Osteoblast (primary cell): Measurements from ENCODE around the gene MACF1. TPM values are rescaled to one million over a fixed set of nuclear protein-coding genes. Genes with fewer than 3 reads are reported as not detected.

Experiments
- DNase-seq: peaks from one replicate; pipeline ENCODE4 v3.0.0; 2011; ENCODE audit warnings: low spot score, mixed read lengths; ENCODE audit not compliant: insufficient read length; ENCODE audit errors: missing footprints
- H2AFZ ChIP-seq: 2 replicates; pipeline ENCODE4 v1.6.0; 2011; ENCODE audit warnings: mild to moderate bottlenecking, low read length
- H3K27ac ChIP-seq: 2 replicates; pipeline ENCODE4 v1.5.1; 2011; ENCODE audit warnings: mild to moderate bottlenecking, low read depth, low read length, moderate library complexity
- H3K27me3 ChIP-seq: 2 replicates; pipeline ENCODE4 v1.6.0; 2012; ENCODE audit warnings: mild to moderate bottlenecking, control low read depth, inconsistent platforms, low read length, moderate library complexity; ENCODE audit not compliant: insufficient read depth
- H3K36me3 ChIP-seq: 2 replicates; pipeline ENCODE4 v1.5.1; 2011; ENCODE audit warnings: mild to moderate bottlenecking, low read length, control low read depth, moderate library complexity; ENCODE audit not compliant: insufficient read depth
- H3K4me1 ChIP-seq: 2 replicates; pipeline ENCODE4 v1.5.1; 2011; ENCODE audit warnings: mild to moderate bottlenecking, low read length, control low read depth, moderate library complexity; ENCODE audit not compliant: insufficient read depth
- H3K4me2 ChIP-seq: 2 replicates; pipeline ENCODE4 v1.6.0; 2011; ENCODE audit warnings: mild to moderate bottlenecking, low read length; ENCODE audit not compliant: insufficient read depth
- H3K4me3 ChIP-seq: fragments of 200-600 bp; sonication (generic); 3 replicates; pipeline ENCODE4 v1.5.1; 2012; ENCODE audit warnings: mild to moderate bottlenecking, low read length, inconsistent platforms; ENCODE audit not compliant: insufficient read depth
- H3K79me2 ChIP-seq: 2 replicates; pipeline ENCODE4 v1.6.0; 2012; ENCODE audit warnings: mild to moderate bottlenecking, low read length, control low read depth, inconsistent platforms; ENCODE audit not compliant: insufficient read depth
- H3K9me3 ChIP-seq: 2 replicates; pipeline ENCODE4 v1.5.1; 2011; ENCODE audit warnings: low read depth, low read length, control low read depth
- H4K20me1 ChIP-seq: 2 replicates; pipeline ENCODE4 v1.6.0; 2012; ENCODE audit warnings: mild to moderate bottlenecking, low read length, control low read depth; ENCODE audit not compliant: insufficient read depth
- total RNA-seq: library from RNA; depleted of rRNA; stranded (reverse); fragments of >200 nt; gene quantifications from 2 replicates; pipeline ENCODE4 v1.2.3, GENCODE V29; 2012
- TF ChIP-seq, protein P1 (sequence below): IDR thresholded peaks from 2 replicates; pipeline ENCODE4 v1.5.1; 2011; ENCODE audit warnings: mild to moderate bottlenecking, low read depth, low read length, moderate library complexity; ENCODE audit errors: extremely low read depth

Gene MACF1
- total RNA-seq, 1 donor = 424 TPM

DNA sequence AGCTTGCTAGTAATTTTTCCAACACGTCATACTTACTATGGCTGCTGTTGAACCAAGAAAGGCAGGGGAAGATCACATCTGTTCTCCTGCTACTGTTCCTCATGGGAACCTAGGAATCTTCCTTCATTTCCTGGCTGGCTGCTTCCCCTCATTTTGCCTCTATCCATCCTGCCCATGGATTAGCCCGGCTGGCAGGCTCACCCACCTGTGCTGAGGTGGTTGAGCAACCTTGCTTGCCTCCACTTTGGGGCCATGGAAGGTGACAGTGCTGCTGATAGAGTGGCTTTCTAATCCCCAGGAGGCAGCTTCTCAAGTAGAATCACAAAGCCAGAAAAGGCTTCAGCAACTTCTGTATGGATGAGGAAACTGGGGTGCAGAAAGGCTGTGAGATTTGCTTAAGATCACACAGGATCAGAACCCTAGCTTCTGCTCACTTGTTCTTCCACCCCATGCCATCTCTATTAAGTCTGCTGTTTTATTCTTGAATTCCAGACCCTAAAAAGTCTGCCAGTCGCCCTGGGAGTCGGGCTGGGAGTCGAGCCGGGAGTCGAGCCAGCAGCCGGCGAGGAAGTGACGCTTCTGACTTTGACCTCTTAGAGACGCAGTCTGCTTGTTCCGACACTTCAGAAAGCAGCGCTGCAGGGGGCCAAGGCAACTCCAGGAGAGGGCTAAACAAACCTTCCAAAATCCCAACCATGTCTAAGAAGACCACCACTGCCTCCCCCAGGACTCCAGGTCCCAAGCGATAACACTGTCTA lies 280.7 kb downstream of the MACF1 start:
- no peaks in the 10 kb centered on the region for H3K4me1 ChIP-seq
- peaks cover 9% of the 10 kb centered on the region for H4K20me1 ChIP-seq
- no peaks in the 10 kb centered on the region for H3K27me3 ChIP-seq
- no peak overlapping the region for H2AFZ ChIP-seq
- TF ChIP-seq, protein P1, sequence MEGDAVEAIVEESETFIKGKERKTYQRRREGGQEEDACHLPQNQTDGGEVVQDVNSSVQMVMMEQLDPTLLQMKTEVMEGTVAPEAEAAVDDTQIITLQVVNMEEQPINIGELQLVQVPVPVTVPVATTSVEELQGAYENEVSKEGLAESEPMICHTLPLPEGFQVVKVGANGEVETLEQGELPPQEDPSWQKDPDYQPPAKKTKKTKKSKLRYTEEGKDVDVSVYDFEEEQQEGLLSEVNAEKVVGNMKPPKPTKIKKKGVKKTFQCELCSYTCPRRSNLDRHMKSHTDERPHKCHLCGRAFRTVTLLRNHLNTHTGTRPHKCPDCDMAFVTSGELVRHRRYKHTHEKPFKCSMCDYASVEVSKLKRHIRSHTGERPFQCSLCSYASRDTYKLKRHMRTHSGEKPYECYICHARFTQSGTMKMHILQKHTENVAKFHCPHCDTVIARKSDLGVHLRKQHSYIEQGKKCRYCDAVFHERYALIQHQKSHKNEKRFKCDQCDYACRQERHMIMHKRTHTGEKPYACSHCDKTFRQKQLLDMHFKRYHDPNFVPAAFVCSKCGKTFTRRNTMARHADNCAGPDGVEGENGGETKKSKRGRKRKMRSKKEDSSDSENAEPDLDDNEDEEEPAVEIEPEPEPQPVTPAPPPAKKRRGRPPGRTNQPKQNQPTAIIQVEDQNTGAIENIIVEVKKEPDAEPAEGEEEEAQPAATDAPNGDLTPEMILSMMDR = no peak
- H3K79me2 ChIP-seq = no peaks in the 10 kb centered on the region
- H3K36me3 ChIP-seq = peaks cover 65% of the 10 kb centered on the region
- no peak overlapping the region for H3K4me3 ChIP-seq
- no peak overlapping the region for H3K4me2 ChIP-seq
- no peaks in the 10 kb centered on the region for H3K9me3 ChIP-seq
- H3K27ac ChIP-seq = no peak overlapping the region
- peak; percentile 26 for DNase-seq

DNA sequence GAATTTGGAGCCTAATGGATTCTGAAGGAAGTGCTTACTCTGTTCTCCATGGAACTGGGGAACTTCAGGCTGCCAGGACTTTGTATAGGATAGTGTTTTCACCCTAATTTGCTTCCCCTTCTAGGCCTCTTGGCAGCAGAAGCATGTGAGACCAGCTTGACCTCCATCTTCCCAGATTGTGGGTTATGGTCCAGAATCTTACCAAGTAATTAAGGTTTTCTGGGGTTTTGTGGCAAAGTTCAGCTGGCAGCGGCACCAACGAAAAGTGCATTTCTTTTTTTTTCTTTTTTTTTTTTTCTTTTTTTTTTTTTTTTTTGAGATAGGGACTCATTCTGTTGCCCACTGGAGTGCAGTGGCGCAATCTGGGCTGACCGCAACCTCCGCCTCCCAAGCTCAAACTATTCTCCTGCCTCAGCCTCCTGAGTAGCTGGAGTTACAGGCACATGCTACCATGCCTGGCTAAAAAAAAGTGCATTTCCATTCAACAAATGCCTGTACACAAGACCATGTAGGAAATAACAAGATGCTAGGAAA lies 283.6 kb downstream of the MACF1 start:
- peak; percentile 76 for DNase-seq
- Histone ChIP-seq H3K27me3 (peaks cover 14% of the 10 kb centered on the region), H3K27ac (no peak overlapping the region), H3K79me2 (no peaks in the 10 kb centered on the region), H3K4me2 (no peak overlapping the region), H3K4me1 (no peaks in the 10 kb centered on the region), H2AFZ (no peak overlapping the region), H3K36me3 (peaks cover 44% of the 10 kb centered on the region), H3K4me3 (no peak overlapping the region), H3K9me3 (no peaks in the 10 kb centered on the region), H4K20me1 (peaks cover 9% of the 10 kb centered on the region)
- TF ChIP-seq, protein P1 = no peak

GRCh38 chr1:39488793-39489566 lies 284.5 kb downstream of the MACF1 start:
- peak; percentile 59 for DNase-seq
- Histone ChIP-seq H3K4me1 (peaks cover 3% of the 10 kb centered on the region), H3K27me3 (peaks cover 14% of the 10 kb centered on the region), H3K4me3 (no peak overlapping the region), H3K27ac (no peak overlapping the region), H4K20me1 (peaks cover 9% of the 10 kb centered on the region), H3K36me3 (peaks cover 40% of the 10 kb centered on the region), H3K4me2 (no peak overlapping the region), H3K9me3 (no peaks in the 10 kb centered on the region), H2AFZ (no peak overlapping the region), H3K79me2 (no peaks in the 10 kb centered on the region)
- TF ChIP-seq, protein P1 = no peak
